Measurements from ENCODE around the gene MAPRE2. TPM values are rescaled to one million over a fixed set of nuclear protein-coding genes. Genes with fewer than 3 reads are reported as not detected.

The MAPRE2 gene
- total RNA-seq, 4 donors from 2014 or later = 22.2 to 32.2 (median 24.5) TPM

DNA sequence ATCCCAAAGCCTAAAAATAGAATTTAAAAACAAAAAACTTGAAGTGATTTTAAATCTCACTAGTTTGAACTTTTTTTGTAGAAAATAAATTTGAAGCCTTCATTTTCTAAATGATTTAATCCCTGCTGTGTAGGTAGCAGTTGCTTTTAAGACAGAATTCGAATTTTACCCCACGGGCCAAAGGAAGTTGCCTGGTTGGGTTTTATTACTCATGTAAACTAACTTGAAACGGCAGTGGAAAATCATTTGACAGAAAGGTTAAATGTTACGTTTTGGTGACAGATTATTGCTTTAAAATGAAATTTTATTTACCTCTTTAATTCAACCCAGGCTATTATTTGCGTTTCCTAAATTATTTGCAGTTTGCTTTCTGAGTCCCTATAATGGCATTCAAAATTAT, 2.0 kb downstream of the MAPRE2 start:
- Histone ChIP-seq H3K27ac (replicated peaks in 1 of 4) (peak overlapping the region; percentile 86 to 89 (median 88)), H3K4me3 (peak overlapping the region; percentile 68 to 91 (median 84)), H3K36me3 (no peaks in the 10 kb centered on the region), H3K27me3 (no peaks in the 10 kb centered on the region), H3K4me1 (peaks cover 46 to 60% (median 56%) of the 10 kb centered on the region in 4 donors), H3K9me3 (no peaks in the 10 kb centered on the region)
- TF ChIP-seq POLR2A (IDR thresholded peaks at IDR 0.05; ENCODE audit: low read depth) = no peak
- TF ChIP-seq, protein P1, sequence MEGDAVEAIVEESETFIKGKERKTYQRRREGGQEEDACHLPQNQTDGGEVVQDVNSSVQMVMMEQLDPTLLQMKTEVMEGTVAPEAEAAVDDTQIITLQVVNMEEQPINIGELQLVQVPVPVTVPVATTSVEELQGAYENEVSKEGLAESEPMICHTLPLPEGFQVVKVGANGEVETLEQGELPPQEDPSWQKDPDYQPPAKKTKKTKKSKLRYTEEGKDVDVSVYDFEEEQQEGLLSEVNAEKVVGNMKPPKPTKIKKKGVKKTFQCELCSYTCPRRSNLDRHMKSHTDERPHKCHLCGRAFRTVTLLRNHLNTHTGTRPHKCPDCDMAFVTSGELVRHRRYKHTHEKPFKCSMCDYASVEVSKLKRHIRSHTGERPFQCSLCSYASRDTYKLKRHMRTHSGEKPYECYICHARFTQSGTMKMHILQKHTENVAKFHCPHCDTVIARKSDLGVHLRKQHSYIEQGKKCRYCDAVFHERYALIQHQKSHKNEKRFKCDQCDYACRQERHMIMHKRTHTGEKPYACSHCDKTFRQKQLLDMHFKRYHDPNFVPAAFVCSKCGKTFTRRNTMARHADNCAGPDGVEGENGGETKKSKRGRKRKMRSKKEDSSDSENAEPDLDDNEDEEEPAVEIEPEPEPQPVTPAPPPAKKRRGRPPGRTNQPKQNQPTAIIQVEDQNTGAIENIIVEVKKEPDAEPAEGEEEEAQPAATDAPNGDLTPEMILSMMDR (IDR thresholded peaks at IDR 0.05) = no peak
- no peak for TF ChIP-seq EP300 (IDR thresholded peaks at IDR 0.05)
- 39% methylated on average over 5 of the region's 5 CpGs for WGBS
- DNase-seq (ENCODE audit: extremely low spot score) = no peak
- intact Hi-C loops (cut with DNase I) = loop anchor here (5.0 kb wide), 1 partner anchor 74 kb away; no protein-coding TSS in a partner anchor

DNA sequence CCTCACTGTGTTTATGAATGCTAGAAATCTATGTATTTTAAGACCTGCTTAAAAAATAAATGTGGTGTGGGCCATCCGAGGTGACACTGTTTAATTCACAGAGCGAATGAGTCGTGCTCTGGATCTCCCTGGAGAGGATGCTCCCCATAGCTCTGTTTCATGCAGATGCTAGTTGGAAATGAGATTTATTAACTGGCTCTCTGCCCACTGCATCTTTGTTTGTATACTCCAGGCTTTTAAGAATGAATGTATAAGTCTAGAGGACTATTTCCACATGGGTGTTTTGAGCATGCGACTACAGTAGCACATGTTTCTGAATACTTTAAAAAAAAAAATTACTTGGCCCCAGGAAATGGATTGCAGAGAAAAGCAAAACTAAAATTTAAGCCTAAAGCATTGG, 3.9 kb downstream of the MAPRE2 start:
- Histone ChIP-seq H3K9me3 (no peaks in the 10 kb centered on the region), H3K27ac (replicated peaks in 1 of 4) (peak overlapping the region in 2 of 4 donors; percentile 23 to 32), H3K36me3 (no peaks in the 10 kb centered on the region), H3K4me1 (peaks cover 56 to 74% (median 67%) of the 10 kb centered on the region in 4 donors), H3K27me3 (no peaks in the 10 kb centered on the region), H3K4me3 (no peak overlapping the region)
- 33% methylated on average over 4 of the region's 4 CpGs for WGBS
- intact Hi-C loops (cut with DNase I) = no loop called here
- DNase-seq (ENCODE audit: extremely low spot score) = no peak
- TF ChIP-seq POLR2A (IDR thresholded peaks at IDR 0.05; ENCODE audit: low read depth) = no peak
- TF ChIP-seq POLR2AphosphoS5 (IDR thresholded peaks at IDR 0.05) = no peak
- TF ChIP-seq, protein P1 (IDR thresholded peaks at IDR 0.05) = no peak
- TF ChIP-seq EP300 (IDR thresholded peaks at IDR 0.05) = no peak

DNA sequence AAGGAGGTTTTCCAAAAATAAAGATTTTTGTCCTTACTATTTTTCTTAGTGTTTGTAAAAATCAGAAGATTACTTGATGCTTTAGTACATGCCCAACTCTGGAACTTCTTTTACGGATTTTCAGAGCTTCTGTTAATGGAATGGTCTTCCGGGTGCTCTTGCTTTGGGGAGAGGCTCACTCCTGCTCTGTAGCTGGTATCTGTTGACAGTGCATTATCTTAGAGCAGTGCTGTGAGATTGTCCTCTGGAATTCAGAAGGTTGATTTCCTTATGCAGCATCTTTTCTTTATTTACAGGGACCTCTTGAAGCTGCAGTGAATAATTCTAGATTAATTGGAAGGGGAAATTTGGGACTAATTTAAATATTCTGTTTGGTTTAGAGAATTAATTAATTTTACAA, 4.6 kb downstream of the MAPRE2 start:
- Histone ChIP-seq H3K4me3 (no peak overlapping the region), H3K27ac (replicated peaks in 1 of 4) (peak overlapping the region in 3 of 4 donors; percentile 0 to 39 (median 23)), H3K4me1 (peaks cover 60 to 75% (median 70%) of the 10 kb centered on the region in 4 donors), H3K9me3 (no peaks in the 10 kb centered on the region), H3K36me3 (no peaks in the 10 kb centered on the region), H3K27me3 (no peaks in the 10 kb centered on the region)
- intact Hi-C loops (cut with DNase I) = no loop called here
- 69% methylated on average over 2 of the region's 2 CpGs for WGBS
- DNase-seq (ENCODE audit: extremely low spot score) = no peak
- TF ChIP-seq POLR2AphosphoS5 (IDR thresholded peaks at IDR 0.05) (no peak), EP300 (IDR thresholded peaks at IDR 0.05) (no peak), POLR2A (IDR thresholded peaks at IDR 0.05; ENCODE audit: low read depth) (no peak)
- TF ChIP-seq, protein P1 (IDR thresholded peaks at IDR 0.05) = no peak

DNA sequence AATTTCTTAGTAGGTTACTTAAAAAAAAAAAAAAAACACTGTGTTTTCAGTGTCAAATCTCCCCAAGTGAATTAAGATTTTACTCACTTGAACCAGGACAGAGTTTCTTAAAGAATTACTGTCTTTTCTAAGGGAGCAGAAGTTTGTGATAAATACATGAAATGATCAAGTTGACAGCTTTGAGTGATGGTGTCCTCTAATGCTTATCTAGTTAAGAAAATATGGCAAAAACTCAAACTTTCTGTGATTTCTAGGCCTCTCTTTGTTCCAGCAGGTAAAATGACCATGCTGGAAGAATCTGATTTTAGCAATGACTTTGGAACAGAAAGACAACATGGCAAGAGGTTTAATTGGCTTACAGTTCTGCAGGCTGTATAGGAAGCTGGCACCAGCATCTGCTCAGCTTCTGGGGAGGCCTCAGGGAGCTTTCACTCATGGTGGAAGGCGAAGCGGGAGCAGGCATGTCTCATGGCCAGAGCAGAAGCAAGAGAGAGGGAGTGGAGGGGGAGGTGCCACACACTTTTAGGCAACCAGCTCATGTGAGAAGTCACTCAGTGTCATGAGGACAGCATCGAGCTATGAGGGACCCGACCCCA, 6.6 kb downstream of the MAPRE2 start:
- 100% methylated on average over 4 of the region's 4 CpGs for WGBS
- intact Hi-C loops (cut with DNase I) = no loop called here
- Histone ChIP-seq H3K4me1 (peaks cover 71 to 80% (median 77%) of the 10 kb centered on the region in 4 donors), H3K9me3 (no peaks in the 10 kb centered on the region), H3K36me3 (no peaks in the 10 kb centered on the region), H3K27ac (replicated peaks in 1 of 4) (no peak overlapping the region), H3K27me3 (no peaks in the 10 kb centered on the region), H3K4me3 (no peak overlapping the region)
- TF ChIP-seq POLR2AphosphoS5 (IDR thresholded peaks at IDR 0.05) (no peak), POLR2A (IDR thresholded peaks at IDR 0.05; ENCODE audit: low read depth) (no peak), EP300 (IDR thresholded peaks at IDR 0.05) (no peak)
- TF ChIP-seq, protein P1 (IDR thresholded peaks at IDR 0.05) = no peak
- DNase-seq (ENCODE audit: extremely low spot score) = peak; percentile 53
